ENCODE measurements around the gene OR1F1. TPM values are rescaled to one million over a fixed set of nuclear protein-coding genes. Genes with fewer than 3 reads are reported as not detected.

OR1F1 gene
- polyA plus RNA-seq, 1 of the 3 experiments (the other 2 are of a cell fraction), result 0.71 TPM

- H3K9me2 ChIP-seq, result no peaks in the 10 kb centered on the region
Measured at GRCh38 chr16:3220839-3221238, 32.8 kb downstream of the OR1F1 start.

GRCh38 chr16:3223913-3224515 lies 36.0 kb downstream of the OR1F1 start:
- Histone ChIP-seq H3K4me2 (no peak overlapping the region), H3K4me3 (ENCODE audit: low read depth in 2 of 2, low read length in 1 of 2) (no peak overlapping the region; a peak in 1 of 4 replicates), H3K9me2 (no peaks in the 10 kb centered on the region), H3K79me2 (ENCODE audit: insufficient read depth) (no peaks in the 10 kb centered on the region), H3K27ac (ENCODE audit: low read depth in 2 of 2, low read length in 1 of 2) (no peak overlapping the region), H3K36me3 (replicated peaks in 1 of 2; ENCODE audit: control insufficient read depth in 1 of 2, insufficient read depth in 2 of 2, low read length in 1 of 2) (peaks cover 30 to 65% of the 10 kb centered on the region in 2 experiments), H3K9me3 (peaks cover 26% of the 10 kb centered on the region), H3K27me3 (ENCODE audit: insufficient read depth) (no peaks in the 10 kb centered on the region), H4K20me1 (ENCODE audit: insufficient read depth) (no peaks in the 10 kb centered on the region), H3K4me1 (ENCODE audit: control insufficient read depth in 1 of 2, insufficient read depth in 2 of 2, low read depth in 1 of 2, low read length in 1 of 2) (no peaks in the 10 kb centered on the region), H3F3A (replicated peaks; ENCODE audit: insufficient read depth) (no peaks in the 10 kb centered on the region), H3K9ac (no peak overlapping the region), H2AFZ (ENCODE audit: low read depth) (no peak overlapping the region)
- WGBS (ENCODE audit: low lambda C conversion rate), result 97% methylated on average over 10 of the region's 10 CpGs
- no peak for DNase-seq
- ChIA-PET CTCF (no interaction called here), POLR2A (no interaction called here)
- no peak for TF ChIP-seq GATA2 (CRISPR knock-in tag; IDR thresholded peaks at IDR 0.05)
- no peak for TF ChIP-seq ELF1 (IDR thresholded peaks at IDR 0.05)
- no peak for TF ChIP-seq USF2 (IDR thresholded peaks at IDR 0.05; ENCODE audit: borderline replicate concordance, low read depth, low read length)
- no peak for TF ChIP-seq REST (IDR thresholded peaks at IDR 0.05; ENCODE audit: low read depth, low read length)
- TF ChIP-seq TCF12 (IDR thresholded peaks at IDR 0.05), result peak; percentile 23; the same call in 1 of the 2 replicates
- no peak for TF ChIP-seq RAD21 (IDR thresholded peaks at IDR 0.05; ENCODE audit: low read length)
- no peak for TF ChIP-seq IRF3 (IDR thresholded peaks at IDR 0.05; ENCODE audit: low read depth, low read length)

More at GRCh38 chr16:3220839-3221238, 32.8 kb downstream of the OR1F1 start:
- Histone ChIP-seq H3K9me3 (peaks cover 18% of the 10 kb centered on the region), H3K27ac (ENCODE audit: low read depth in 2 of 2, low read length in 1 of 2) (no peak overlapping the region), H3K4me3 (ENCODE audit: low read depth in 2 of 2, low read length in 1 of 2) (no peak overlapping the region), H3K79me2 (ENCODE audit: insufficient read depth) (no peaks in the 10 kb centered on the region), H4K20me1 (ENCODE audit: insufficient read depth) (no peaks in the 10 kb centered on the region), H3K9ac (no peak overlapping the region), H3K27me3 (ENCODE audit: insufficient read depth) (peaks cover 10% of the 10 kb centered on the region; the same call in 1 of the 2 replicates), H3K4me1 (ENCODE audit: control insufficient read depth in 1 of 2, insufficient read depth in 2 of 2, low read depth in 1 of 2, low read length in 1 of 2) (no peaks in the 10 kb centered on the region), H3K4me2 (no peak overlapping the region), H3K36me3 (replicated peaks in 1 of 2; ENCODE audit: control insufficient read depth in 1 of 2, insufficient read depth in 2 of 2, low read length in 1 of 2) (peaks cover 14 to 34% of the 10 kb centered on the region in 2 experiments), H3F3A (replicated peaks; ENCODE audit: insufficient read depth) (no peaks in the 10 kb centered on the region), H2AFZ (ENCODE audit: low read depth) (no peak overlapping the region)
- 80% methylated on average over 10 of the region's 10 CpGs for WGBS (ENCODE audit: low lambda C conversion rate)
- POLR2A ChIA-PET, result interaction anchor here (1.0 kb wide), 1 partner anchor 135 kb away, joined by 3 read pairs; the partner anchor contains the start of gene OR2C1
- CTCF ChIA-PET, result no interaction called here
- TF ChIP-seq FOXJ3 (CRISPR knock-in tag; IDR thresholded peaks at IDR 0.05) (no peak), MXI1 (IDR thresholded peaks at IDR 0.05; ENCODE audit: low read depth, low read length) (no peak), POLR2AphosphoS5 (IDR thresholded peaks at IDR 0.05; ENCODE audit: low read depth, low read length) (no peak), TCF12 (IDR thresholded peaks at IDR 0.05) (no peak), EZH2phosphoT487 (IDR thresholded peaks at IDR 0.05; ENCODE audit: borderline replicate concordance, low read depth) (no peak), SIN3A (IDR thresholded peaks at IDR 0.05; ENCODE audit: borderline replicate concordance, low read depth, low read length) (no peak), USF1 (IDR thresholded peaks at IDR 0.05; ENCODE audit: borderline replicate concordance, low read depth) (no peak), IRF3 (IDR thresholded peaks at IDR 0.05; ENCODE audit: low read depth, low read length) (no peak)
- no peak for DNase-seq
